GM10266 (cell line): ENCODE data around the gene ANXA6.

ENCODE experiments used
- DNase-seq: peaks from one replicate; pipeline ENCODE4 v3.0.0; 2012; ENCODE audit errors: extremely low spot score
- CTCF ChIP-seq: IDR thresholded peaks from 2 replicates; pipeline ENCODE4 v1.5.1; 2012; ENCODE audit warnings: mild to moderate bottlenecking, low read depth; ENCODE audit not compliant: control insufficient read depth, insufficient read depth; ENCODE audit errors: missing control alignments

The ANXA6 gene

GRCh38 chr5:151186052-151186451 is 28.5 kb upstream of the ANXA6 start:
- DNase-seq: no peak
- no peak for TF ChIP-seq CTCF

- TF ChIP-seq CTCF: no peak
Measured at GRCh38 chr5:151184316-151185042, 26.9 kb upstream of the ANXA6 start.

GRCh38 chr5:151183456-151184245 is 26.1 kb upstream of the ANXA6 start:
- no peak for DNase-seq
- no peak for TF ChIP-seq CTCF

More at GRCh38 chr5:151184316-151185042, 26.9 kb upstream of the ANXA6 start:
- DNase-seq: no peak

- no peak for TF ChIP-seq CTCF
- no peak for DNase-seq
Measured at GRCh38 chr5:151182976-151183375, 25.4 kb upstream of the ANXA6 start.

- TF ChIP-seq CTCF: no peak
- no peak for DNase-seq
Measured at GRCh38 chr5:151182524-151182900, 24.9 kb upstream of the ANXA6 start.

- TF ChIP-seq CTCF: no peak
- no peak for DNase-seq
Measured at GRCh38 chr5:151181818-151182523, 24.4 kb upstream of the ANXA6 start.
